HL-60 (cell line): Measurements from ENCODE around the gene DDOST.

ENCODE experiments used
- DNase-seq, 2 experiments: peaks; one replicate each; pipeline ENCODE4 v3.0.0-alpha.2; 2010 to 2020; ENCODE audit warnings: low read depth in 1 of 2, low spot score in 1 of 2
- H3K27ac ChIP-seq: fragments of 250-450 bp; sonication (Bioruptor Pico); replicated peaks from 2 replicates; pipeline ENCODE4 v1.5.1; 2020; ENCODE audit warnings: mild to moderate bottlenecking, moderate library complexity
- H3K27me3 ChIP-seq: fragments of 250-450 bp; sonication (Bioruptor Pico); 2 replicates; pipeline ENCODE4 v1.5.1; 2021; ENCODE audit warnings: mild to moderate bottlenecking, moderate library complexity; ENCODE audit not compliant: insufficient read depth, poor library complexity, severe bottlenecking
- H3K4me3 ChIP-seq: replicated peaks from 2 replicates; pipeline ENCODE4 v1.5.1; 2011; ENCODE audit warnings: mild to moderate bottlenecking, control low read depth, low read length; ENCODE audit not compliant: insufficient read depth
- GABPA ChIP-seq: IDR thresholded peaks from 2 replicates; pipeline ENCODE4 v1.6.1; 2012; ENCODE audit warnings: low read depth
- POLR2AphosphoS5 ChIP-seq: IDR thresholded peaks from 2 replicates; pipeline ENCODE4 v1.6.1; 2012; ENCODE audit warnings: low read depth
- SPI1 ChIP-seq: IDR thresholded peaks from 2 replicates; pipeline ENCODE4 v1.6.1; 2012; ENCODE audit warnings: low read depth, mild to moderate bottlenecking, borderline replicate concordance
- TF ChIP-seq, protein P1 (sequence below): IDR thresholded peaks from one replicate; pipeline ENCODE4 v1.5.1; 2011; ENCODE audit warnings: low read length, control low read depth, inconsistent platforms; ENCODE audit not compliant: insufficient read depth
- TF ChIP-seq, protein P2 (sequence below): IDR thresholded peaks from 2 replicates; pipeline ENCODE4 v1.6.1; 2012; ENCODE audit warnings: low read depth; ENCODE audit not compliant: insufficient replicate concordance

The DDOST gene

DNA sequence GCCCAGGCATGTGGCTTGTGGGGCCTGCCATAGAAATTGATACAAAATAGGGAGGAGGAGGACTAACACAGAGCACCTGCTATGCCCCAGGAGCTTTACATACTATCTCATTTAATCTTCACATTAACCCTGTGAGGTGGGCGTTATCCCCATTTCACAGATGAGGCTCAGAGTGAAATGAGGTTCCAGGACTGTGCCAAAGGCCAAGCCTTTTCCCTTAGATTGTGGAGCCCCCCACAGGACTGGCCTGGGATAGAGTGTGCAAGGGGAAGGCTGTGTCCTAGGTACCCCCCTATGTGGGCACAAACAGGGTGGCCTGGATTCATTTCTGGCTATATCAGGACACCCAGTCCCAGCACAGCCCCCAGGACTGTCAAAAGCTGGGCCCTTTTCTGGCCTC is 2.2 kb upstream of the DDOST start:
- TF ChIP-seq GABPA (no peak), SPI1 (no peak)
- TF ChIP-seq, protein P1, sequence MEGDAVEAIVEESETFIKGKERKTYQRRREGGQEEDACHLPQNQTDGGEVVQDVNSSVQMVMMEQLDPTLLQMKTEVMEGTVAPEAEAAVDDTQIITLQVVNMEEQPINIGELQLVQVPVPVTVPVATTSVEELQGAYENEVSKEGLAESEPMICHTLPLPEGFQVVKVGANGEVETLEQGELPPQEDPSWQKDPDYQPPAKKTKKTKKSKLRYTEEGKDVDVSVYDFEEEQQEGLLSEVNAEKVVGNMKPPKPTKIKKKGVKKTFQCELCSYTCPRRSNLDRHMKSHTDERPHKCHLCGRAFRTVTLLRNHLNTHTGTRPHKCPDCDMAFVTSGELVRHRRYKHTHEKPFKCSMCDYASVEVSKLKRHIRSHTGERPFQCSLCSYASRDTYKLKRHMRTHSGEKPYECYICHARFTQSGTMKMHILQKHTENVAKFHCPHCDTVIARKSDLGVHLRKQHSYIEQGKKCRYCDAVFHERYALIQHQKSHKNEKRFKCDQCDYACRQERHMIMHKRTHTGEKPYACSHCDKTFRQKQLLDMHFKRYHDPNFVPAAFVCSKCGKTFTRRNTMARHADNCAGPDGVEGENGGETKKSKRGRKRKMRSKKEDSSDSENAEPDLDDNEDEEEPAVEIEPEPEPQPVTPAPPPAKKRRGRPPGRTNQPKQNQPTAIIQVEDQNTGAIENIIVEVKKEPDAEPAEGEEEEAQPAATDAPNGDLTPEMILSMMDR = no peak
- DNase-seq = no peak
- no peak overlapping the region for H3K27ac ChIP-seq
- H3K4me3 ChIP-seq = no peak overlapping the region
- H3K27me3 ChIP-seq = no peaks in the 10 kb centered on the region

DNA sequence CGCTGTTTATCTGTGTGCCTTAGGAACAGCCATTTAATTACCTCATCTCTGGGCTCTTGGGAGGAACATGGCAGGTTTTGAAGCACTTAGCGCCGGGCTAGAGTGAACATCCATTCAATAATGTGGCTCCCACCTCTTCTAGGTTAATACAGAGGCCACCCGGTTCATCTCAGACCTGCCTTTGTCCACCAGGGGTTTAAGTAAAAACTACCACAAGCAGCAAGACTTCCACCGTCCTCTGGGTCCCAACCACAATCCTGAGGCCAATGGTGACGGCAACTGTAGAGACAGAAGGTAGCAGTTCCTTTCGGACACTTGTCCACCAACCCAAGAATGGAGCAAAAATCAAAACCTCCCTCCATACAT is 924 bp upstream of the DDOST start:
- Histone ChIP-seq H3K27me3 (no peaks in the 10 kb centered on the region), H3K4me3 (peak overlapping the region; percentile 82), H3K27ac (peak overlapping the region; percentile 70)
- TF ChIP-seq SPI1 = no peak
- TF ChIP-seq, protein P2, sequence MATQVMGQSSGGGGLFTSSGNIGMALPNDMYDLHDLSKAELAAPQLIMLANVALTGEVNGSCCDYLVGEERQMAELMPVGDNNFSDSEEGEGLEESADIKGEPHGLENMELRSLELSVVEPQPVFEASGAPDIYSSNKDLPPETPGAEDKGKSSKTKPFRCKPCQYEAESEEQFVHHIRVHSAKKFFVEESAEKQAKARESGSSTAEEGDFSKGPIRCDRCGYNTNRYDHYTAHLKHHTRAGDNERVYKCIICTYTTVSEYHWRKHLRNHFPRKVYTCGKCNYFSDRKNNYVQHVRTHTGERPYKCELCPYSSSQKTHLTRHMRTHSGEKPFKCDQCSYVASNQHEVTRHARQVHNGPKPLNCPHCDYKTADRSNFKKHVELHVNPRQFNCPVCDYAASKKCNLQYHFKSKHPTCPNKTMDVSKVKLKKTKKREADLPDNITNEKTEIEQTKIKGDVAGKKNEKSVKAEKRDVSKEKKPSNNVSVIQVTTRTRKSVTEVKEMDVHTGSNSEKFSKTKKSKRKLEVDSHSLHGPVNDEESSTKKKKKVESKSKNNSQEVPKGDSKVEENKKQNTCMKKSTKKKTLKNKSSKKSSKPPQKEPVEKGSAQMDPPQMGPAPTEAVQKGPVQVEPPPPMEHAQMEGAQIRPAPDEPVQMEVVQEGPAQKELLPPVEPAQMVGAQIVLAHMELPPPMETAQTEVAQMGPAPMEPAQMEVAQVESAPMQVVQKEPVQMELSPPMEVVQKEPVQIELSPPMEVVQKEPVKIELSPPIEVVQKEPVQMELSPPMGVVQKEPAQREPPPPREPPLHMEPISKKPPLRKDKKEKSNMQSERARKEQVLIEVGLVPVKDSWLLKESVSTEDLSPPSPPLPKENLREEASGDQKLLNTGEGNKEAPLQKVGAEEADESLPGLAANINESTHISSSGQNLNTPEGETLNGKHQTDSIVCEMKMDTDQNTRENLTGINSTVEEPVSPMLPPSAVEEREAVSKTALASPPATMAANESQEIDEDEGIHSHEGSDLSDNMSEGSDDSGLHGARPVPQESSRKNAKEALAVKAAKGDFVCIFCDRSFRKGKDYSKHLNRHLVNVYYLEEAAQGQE = no peak
- TF ChIP-seq POLR2AphosphoS5 = no peak
- DNase-seq = no peak

DNA sequence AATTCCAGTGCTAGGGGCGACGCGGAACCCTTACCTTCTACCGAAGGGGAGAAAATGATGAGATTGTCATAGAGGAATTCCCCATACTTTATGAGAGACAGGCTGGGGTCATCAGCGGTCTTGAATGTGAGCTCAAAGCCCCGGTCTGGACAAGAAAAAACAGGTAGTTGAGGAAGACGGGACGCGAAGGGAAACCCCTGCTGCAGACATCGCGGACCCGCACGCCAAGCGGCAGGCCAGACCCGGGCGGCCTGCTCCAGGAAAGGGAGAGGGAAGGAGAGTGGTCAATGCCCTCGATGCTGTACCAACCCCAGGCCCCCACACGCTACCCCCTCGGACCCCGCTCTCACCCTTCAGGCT is 342 bp downstream of the DDOST start:
- TF ChIP-seq GABPA = no peak
- no peak for TF ChIP-seq POLR2AphosphoS5
- TF ChIP-seq SPI1 = no peak
- TF ChIP-seq, protein P2 = no peak
- TF ChIP-seq, protein P1 = no peak
- Histone ChIP-seq H3K27me3 (no peaks in the 10 kb centered on the region), H3K4me3 (peak overlapping the region; percentile 82), H3K27ac (peak overlapping the region; percentile 73)
- DNase-seq = no peak

DNA sequence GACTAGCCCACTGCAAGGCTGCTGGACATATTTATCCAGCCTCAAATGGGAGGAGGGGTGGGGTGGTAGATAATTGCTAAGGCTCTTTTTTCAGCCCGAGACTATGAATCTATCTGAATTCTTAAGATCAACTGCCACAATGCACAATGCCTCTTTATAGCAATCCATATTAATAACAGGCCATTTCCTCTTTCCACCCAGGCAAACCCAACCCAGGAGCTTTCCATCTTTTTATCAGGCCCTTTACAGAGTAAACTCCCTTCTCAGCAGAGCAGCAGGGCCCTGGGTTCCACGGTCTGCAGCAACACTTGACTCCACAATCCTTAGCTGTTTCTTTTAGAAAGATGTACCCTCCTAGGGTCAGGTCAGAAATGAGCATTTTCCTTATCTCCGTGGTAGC is 806 bp downstream of the DDOST start:
- peak overlapping the region; percentile 82 for H3K4me3 ChIP-seq
- H3K27ac ChIP-seq = peak overlapping the region; percentile 73
- H3K27me3 ChIP-seq = no peaks in the 10 kb centered on the region
- no peak for DNase-seq
- TF ChIP-seq SPI1 (peak; percentile 65), GABPA (no peak), POLR2AphosphoS5 (no peak)
- TF ChIP-seq, protein P2 = no peak
